Measurements from ENCODE around the gene RASSF8.

The RASSF8 gene

GRCh38 chr12:25962932-25963525 is 4.5 kb downstream of the RASSF8 start:
- DNase-seq (ENCODE audit: low read depth in 2 of 2) = no peak

- DNase-seq (ENCODE audit: low read depth in 2 of 2) = no peak
Measured at GRCh38 chr12:25965682-25966081, 7.2 kb downstream of the RASSF8 start.

GRCh38 chr12:25970082-25970481 is 11.6 kb downstream of the RASSF8 start:
- DNase-seq (ENCODE audit: low read depth in 2 of 2) = no peak

GRCh38 chr12:25970916-25971653 is 12.6 kb downstream of the RASSF8 start:
- DNase-seq (ENCODE audit: low read depth in 2 of 2) = no peak

GRCh38 chr12:25971654-25972041 is 13.2 kb downstream of the RASSF8 start:
- no peak for DNase-seq (ENCODE audit: low read depth in 2 of 2)

- no peak for DNase-seq (ENCODE audit: low read depth in 2 of 2)
Measured at GRCh38 chr12:25972783-25973182, 14.3 kb downstream of the RASSF8 start.

- no peak for DNase-seq (ENCODE audit: low read depth in 2 of 2)
Measured at GRCh38 chr12:25975179-25975578, 16.7 kb downstream of the RASSF8 start.

- DNase-seq (ENCODE audit: low read depth in 2 of 2) = no peak
Measured at GRCh38 chr12:25975682-25976081, 17.2 kb downstream of the RASSF8 start.

GRCh38 chr12:25976289-25976688 is 17.8 kb downstream of the RASSF8 start:
- no peak for DNase-seq (ENCODE audit: low read depth in 2 of 2)

- DNase-seq (ENCODE audit: low read depth in 2 of 2) = no peak
Measured at GRCh38 chr12:25977047-25977446, 18.6 kb downstream of the RASSF8 start.

GRCh38 chr12:25979059-25979458 is 20.6 kb downstream of the RASSF8 start:
- DNase-seq (ENCODE audit: low read depth in 2 of 2) = no peak

GRCh38 chr12:25979563-25979962 is 21.1 kb downstream of the RASSF8 start:
- DNase-seq (ENCODE audit: low read depth in 2 of 2) = no peak

GRCh38 chr12:25980035-25980434 is 21.6 kb downstream of the RASSF8 start:
- DNase-seq (ENCODE audit: low read depth in 2 of 2) = no peak

GRCh38 chr12:25981597-25981996 is 23.1 kb downstream of the RASSF8 start:
- no peak for DNase-seq (ENCODE audit: low read depth in 2 of 2)

- no peak for DNase-seq (ENCODE audit: low read depth in 2 of 2)
Measured at GRCh38 chr12:25982416-25982815, 23.9 kb downstream of the RASSF8 start.

GRCh38 chr12:25983625-25984024 is 25.1 kb downstream of the RASSF8 start:
- DNase-seq (ENCODE audit: low read depth in 2 of 2) = no peak

GRCh38 chr12:25984759-25985158 is 26.3 kb downstream of the RASSF8 start:
- no peak for DNase-seq (ENCODE audit: low read depth in 2 of 2)

GRCh38 chr12:25985316-25986175 is 27.1 kb downstream of the RASSF8 start:
- no peak for DNase-seq (ENCODE audit: low read depth in 2 of 2)

- DNase-seq (ENCODE audit: low read depth in 2 of 2) = no peak
Measured at GRCh38 chr12:25986180-25986579, 27.7 kb downstream of the RASSF8 start.

- DNase-seq (ENCODE audit: low read depth in 2 of 2) = no peak
Measured at GRCh38 chr12:25988505-25988904, 30.0 kb downstream of the RASSF8 start.

GRCh38 chr12:25990495-25990894 is 32.0 kb downstream of the RASSF8 start:
- DNase-seq (ENCODE audit: low read depth in 2 of 2) = no peak

GRCh38 chr12:25992026-25992782 is 33.7 kb downstream of the RASSF8 start:
- DNase-seq (ENCODE audit: low read depth in 2 of 2) = no peak
